ENCODE measurements around the gene CXXC5.

DNA sequence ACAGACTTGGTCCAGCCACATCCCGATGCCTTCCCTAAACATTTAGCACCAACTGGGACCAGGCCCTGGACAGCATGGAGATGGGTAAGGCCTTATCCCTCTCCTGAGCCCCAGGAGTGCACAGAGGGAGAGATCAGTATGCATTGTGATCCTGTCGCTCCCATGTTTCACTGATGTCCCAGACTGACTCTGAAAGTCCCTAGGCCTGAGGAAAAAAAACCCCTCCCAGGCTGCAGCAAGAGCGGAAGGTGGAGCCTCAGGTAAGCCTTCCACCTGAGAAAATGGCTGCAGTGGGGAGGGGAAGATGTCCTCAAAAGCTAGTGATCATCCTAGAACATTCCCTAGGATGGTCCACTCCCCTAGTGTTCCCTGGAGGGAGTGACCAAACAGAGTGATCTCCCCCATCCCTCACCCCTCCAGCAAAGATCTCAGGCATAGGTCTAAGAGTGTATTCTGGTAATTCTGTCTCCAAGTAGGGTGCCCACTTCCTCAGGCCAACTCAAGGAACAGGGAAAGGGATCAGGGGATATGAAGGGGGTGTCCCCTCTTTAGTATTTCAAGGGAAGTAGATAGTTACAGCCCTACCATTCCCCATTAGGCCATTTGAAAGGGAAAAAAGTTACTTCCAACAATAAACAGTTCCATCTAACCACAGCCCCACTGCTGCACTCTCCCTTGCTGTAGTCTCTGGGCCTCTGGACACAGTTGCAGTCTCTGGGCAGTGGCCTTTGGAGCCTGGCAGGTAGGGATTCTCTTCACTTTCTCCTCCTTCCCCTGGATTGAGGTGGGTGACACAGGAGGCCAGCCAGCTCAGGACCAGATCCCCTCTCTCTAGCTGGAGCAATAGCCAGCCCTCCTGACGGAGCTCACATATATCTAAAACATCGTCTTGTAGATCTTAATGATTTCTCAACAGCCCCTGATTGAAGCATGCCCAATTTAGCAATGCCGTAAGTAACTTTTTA lies 6.8 kb upstream of the CXXC5 start:
- TF ChIP-seq, protein P1, sequence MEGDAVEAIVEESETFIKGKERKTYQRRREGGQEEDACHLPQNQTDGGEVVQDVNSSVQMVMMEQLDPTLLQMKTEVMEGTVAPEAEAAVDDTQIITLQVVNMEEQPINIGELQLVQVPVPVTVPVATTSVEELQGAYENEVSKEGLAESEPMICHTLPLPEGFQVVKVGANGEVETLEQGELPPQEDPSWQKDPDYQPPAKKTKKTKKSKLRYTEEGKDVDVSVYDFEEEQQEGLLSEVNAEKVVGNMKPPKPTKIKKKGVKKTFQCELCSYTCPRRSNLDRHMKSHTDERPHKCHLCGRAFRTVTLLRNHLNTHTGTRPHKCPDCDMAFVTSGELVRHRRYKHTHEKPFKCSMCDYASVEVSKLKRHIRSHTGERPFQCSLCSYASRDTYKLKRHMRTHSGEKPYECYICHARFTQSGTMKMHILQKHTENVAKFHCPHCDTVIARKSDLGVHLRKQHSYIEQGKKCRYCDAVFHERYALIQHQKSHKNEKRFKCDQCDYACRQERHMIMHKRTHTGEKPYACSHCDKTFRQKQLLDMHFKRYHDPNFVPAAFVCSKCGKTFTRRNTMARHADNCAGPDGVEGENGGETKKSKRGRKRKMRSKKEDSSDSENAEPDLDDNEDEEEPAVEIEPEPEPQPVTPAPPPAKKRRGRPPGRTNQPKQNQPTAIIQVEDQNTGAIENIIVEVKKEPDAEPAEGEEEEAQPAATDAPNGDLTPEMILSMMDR (conservative IDR thresholded peaks at IDR 0.05; ENCODE audit: low read depth, low read length), result no peak
- TF ChIP-seq EZH2 (IDR thresholded peaks at IDR 0.05; ENCODE audit: borderline replicate concordance, low read depth, low read length, poor library complexity, severe bottlenecking), result no peak
